RWPE1 (cell line): Measurements from ENCODE around the gene CTRL.

Experiments used
- CTCF ChIA-PET: fragments of 350-600 bp; sonication (Branson Sonifier 250); formaldehyde crosslinking; extraction: SDS; loops from one replicate; lab custom pipeline; 2021; lab: Yijun Ruan, JAX
- POLR2A ChIA-PET: fragments of 400-600 bp; formaldehyde crosslinking; extraction: SDS; loops from one replicate; lab custom pipeline; 2020; ENCODE audit warnings: antibody characterized with exemption; ENCODE audit not compliant: low non-redundant PET; lab: Yijun Ruan, JAX
- DNase-seq: peaks from one replicate; pipeline ENCODE4 v3.0.0; 2012; ENCODE audit warnings: low spot score
- H3K27ac ChIP-seq: fragments of 450-650 bp; 2 replicates; pipeline ENCODE4 v1.5.1; 2017
- TF ChIP-seq, protein P1 (sequence below): fragments of 450-650 bp; conservative IDR thresholded peaks from 2 replicates; pipeline ENCODE4 v1.5.1; 2017; ENCODE audit warnings: low read depth, mild to moderate bottlenecking

The CTRL gene

DNA sequence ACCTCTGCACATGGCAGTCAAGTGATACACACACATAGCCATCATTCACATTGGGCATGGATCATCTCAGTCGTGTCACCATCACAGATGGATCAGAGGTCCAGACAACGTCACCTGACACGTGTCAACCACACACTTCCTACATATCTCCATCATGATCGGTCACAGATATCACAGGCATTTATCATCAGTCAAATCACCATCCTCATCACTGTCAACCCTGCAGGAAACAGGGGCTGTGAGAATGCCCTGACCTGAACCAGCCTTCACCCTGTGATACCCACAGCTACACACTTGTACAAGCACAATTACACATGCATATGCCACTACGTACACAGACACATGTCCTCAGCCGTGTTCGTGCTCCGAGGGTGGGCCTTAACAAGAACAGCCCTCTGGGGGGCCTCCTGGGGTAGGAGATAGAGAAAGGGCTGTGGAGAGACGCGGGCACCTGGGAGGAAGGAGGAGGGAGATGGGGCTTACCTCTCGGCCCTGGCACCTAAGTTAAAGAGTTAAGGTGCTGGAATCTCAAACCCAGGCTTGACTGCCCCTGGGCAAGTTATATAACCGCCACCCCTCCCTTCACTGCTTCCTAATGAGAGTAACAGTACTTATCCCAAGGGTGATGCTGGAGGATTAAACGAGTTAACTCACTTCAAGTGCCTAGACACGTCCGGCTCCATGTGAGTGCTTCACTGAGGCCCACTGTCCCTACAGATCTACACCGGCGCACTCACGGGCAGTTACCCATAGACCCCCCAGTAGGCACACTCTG lies 35.7 kb upstream of the CTRL start:
- TF ChIP-seq, protein P1, sequence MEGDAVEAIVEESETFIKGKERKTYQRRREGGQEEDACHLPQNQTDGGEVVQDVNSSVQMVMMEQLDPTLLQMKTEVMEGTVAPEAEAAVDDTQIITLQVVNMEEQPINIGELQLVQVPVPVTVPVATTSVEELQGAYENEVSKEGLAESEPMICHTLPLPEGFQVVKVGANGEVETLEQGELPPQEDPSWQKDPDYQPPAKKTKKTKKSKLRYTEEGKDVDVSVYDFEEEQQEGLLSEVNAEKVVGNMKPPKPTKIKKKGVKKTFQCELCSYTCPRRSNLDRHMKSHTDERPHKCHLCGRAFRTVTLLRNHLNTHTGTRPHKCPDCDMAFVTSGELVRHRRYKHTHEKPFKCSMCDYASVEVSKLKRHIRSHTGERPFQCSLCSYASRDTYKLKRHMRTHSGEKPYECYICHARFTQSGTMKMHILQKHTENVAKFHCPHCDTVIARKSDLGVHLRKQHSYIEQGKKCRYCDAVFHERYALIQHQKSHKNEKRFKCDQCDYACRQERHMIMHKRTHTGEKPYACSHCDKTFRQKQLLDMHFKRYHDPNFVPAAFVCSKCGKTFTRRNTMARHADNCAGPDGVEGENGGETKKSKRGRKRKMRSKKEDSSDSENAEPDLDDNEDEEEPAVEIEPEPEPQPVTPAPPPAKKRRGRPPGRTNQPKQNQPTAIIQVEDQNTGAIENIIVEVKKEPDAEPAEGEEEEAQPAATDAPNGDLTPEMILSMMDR = no peak
- DNase-seq = no peak
- ChIA-PET CTCF (interaction anchor here (0.5 kb wide), 1 partner anchor 27 kb away, joined by 4 read pairs; no protein-coding TSS in a partner anchor), POLR2A (interaction anchor here (0.6 to 1.0 kb wide), 2 partner anchors 16 to 729 kb away, joined by 3 read pairs; no protein-coding TSS in a partner anchor)
- H3K27ac ChIP-seq = peak overlapping the region; percentile 89

DNA sequence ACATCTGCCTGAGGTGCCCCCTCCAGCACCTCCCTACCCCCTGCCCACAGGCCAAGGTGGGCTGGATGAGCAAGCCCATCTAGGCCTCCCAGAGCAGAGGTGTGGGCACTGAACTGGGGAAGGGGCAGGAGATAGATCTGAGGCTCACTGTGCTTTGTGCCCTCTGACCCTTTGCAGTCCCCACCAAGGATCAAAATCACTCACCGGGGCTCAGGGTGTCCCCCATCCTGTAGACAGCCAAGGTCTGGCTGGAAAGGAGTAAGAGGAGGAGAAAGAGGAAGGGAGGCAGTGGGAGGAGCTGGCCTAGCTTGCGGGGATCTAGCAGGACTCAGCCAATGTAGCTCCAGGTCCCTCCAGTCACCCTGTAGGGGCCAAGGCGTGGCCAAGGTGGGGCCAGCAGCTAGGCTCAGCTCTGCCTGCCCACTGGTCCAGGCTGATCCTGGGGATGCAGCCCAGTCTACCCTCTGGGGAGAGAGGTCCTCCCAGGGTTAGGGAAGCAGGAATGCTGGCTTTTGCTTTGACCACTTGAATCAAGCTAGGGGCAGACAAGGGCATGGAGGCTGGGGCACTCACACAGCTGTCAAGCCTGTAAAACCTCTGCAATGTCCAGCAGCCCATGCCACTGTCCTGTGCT lies 35.0 kb upstream of the CTRL start:
- TF ChIP-seq, protein P1 = no peak
- ChIA-PET CTCF (no interaction called here), POLR2A (interaction anchor here (0.6 to 1.0 kb wide), 2 partner anchors 16 to 729 kb away, joined by 3 read pairs; no protein-coding TSS in a partner anchor)
- no peak for DNase-seq
- H3K27ac ChIP-seq = peak overlapping the region; percentile 89

DNA sequence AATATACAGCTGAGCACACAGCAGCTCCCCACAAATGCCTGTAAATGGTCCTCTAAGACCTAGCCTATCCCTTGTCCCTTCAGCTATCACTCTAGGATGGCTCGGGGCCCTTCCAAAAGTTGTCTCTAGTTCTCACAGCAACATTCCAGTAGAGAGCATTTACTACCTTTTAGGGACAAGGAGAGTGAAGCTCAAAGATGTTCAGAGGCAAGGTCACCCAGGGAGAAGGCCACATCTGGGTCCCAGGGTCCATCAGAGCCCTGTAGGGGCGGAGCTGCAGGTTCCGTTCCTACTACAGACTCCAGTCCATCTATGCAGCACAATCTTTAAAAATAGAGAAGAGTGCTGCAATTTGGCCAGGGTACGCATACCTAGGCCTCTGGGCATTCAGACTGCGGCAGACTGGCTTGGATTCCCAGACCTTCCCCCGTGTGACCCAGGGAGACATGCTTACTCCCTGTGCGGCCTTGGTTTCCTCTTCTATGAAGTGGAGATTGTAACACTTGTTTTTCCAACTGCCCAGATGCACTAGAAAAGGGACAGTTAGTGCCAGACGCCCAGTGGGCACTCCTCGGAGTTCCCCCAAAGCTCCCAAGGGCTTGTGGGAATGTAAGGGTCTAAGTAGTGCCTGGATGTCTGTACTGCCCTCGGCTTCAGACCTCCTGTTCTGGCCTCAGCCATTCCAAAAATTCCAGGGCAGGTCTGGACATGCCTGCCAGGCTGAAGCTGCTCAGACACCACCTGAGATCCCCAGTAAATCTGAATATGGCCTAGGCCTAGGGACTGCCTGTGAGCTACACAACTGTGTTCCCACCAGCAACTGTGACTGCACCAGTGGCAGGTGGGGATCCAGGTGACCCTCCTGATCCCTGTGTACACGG lies 34.2 kb upstream of the CTRL start:
- TF ChIP-seq, protein P1 = no peak
- ChIA-PET POLR2A (interaction anchor here (1.0 kb wide), 1 partner anchor 15 kb away, joined by 3 read pairs; no protein-coding TSS in a partner anchor), CTCF (no interaction called here)
- H3K27ac ChIP-seq = peak overlapping the region; percentile 89
- DNase-seq = peak; percentile 58

DNA sequence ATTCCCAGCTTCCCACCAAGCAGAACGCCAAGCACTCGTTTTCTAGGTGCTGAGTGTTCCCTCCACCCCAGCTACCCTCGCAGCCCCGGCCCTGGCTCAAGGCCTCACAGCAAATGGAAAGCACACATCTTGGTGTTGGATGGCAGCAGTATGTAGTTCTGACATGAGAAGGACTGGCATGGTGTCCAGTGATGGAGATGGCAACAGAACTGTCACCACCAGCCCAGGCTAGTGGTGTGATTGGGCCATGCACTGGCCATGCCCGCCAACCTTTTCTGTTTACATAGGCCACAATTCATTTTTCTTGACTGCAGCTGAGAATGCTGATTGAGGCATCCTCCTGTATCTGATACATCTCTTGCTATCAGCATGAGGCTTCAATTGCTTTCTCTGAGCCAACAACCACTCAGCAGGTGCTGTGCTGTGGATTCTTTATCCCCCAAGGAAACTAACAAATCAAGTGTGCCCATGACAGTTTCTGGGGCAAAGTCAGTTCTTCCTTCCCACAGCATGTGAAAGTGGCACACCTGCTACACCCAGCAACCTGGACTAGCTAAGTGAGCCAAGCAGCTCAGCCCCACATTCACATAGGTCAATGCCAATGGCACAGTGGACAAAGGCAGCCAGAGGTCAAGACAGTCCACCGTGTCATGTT lies 32.9 kb upstream of the CTRL start:
- peak overlapping the region; percentile 80 for H3K27ac ChIP-seq
- CTCF ChIA-PET = interaction anchor here (0.6 kb wide), 1 partner anchor 81 kb away, joined by 3 read pairs; no protein-coding TSS in a partner anchor

DNA sequence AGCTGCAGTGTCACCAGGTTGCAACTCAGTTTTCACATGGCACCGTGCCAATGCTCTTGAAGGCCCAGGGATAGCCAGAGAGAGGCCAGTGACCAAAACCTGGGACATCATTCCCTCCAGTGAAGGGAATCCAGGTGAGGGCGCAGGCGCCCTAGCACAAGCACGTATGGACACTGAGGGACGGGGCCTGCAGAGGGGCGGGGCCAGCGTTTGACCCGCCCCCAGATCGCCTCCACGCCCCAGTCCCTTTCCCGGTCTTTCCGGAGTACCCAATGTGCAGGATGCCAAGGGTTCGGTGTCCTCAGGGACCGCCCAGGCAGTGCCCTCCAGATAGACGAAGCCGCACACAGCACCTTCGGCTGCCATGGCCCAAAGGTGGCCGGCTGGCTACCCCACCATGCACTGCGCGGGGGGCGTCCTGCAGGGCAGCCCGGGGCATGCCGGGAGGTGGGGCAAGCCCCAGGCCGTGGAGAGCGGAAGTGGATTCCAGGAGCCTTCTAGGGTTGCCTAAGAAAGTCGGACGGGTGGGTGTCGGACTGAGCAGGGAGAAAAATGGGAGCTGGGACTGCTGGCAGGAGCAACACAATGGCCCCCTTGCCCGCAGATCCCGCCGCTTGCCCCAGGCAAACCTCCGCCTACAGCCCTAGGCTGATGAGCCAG lies 32.1 kb upstream of the CTRL start:
- H3K27ac ChIP-seq = peak overlapping the region; percentile 80
- DNase-seq = no peak
- TF ChIP-seq, protein P1 = no peak
- ChIA-PET POLR2A (no interaction called here), CTCF (interaction anchor here (0.6 kb wide), 1 partner anchor 80 kb away, joined by 3 read pairs; no protein-coding TSS in a partner anchor)

More for the DNA sequence above, 32.9 kb upstream of the CTRL start:
- no peak for DNase-seq
- POLR2A ChIA-PET = no interaction called here
- TF ChIP-seq, protein P1 = no peak
